SU-DHL-6 (cell line): ENCODE measurements around the gene SSNA1.

Source experiments
- CTCF ChIP-seq: fragments of 200-600 bp; sonication (generic); IDR thresholded peaks from one replicate; pipeline ENCODE4 v1.5.1; 2017; ENCODE audit warnings: antibody characterized with exemption, mild to moderate bottlenecking, low read length, moderate library complexity; ENCODE audit not compliant: insufficient read depth, poor library complexity, severe bottlenecking
- EZH2phosphoT487 ChIP-seq: fragments of 200-600 bp; sonication (generic), shearing (Covaris generic); conservative IDR thresholded peaks from 2 replicates; pipeline ENCODE4 v1.6.1; 2018; ENCODE audit warnings: mild to moderate bottlenecking, antibody characterized with exemption, low read length, moderate library complexity, mixed read lengths

GRCh38 chr9:137167277-137167746 lies 21.2 kb upstream of the SSNA1 start:
- TF ChIP-seq CTCF (no peak), EZH2phosphoT487 (no peak)
